Activated CD4-positive, alpha-beta T cell treated with anti-CD3 and anti-CD28 coated beads for 36 hours (primary cell): ENCODE data around the gene CDK19. TPM values are rescaled to one million over a fixed set of nuclear protein-coding genes. Genes with fewer than 3 reads are reported as not detected.

Source experiments
- ATAC-seq: fragments of 200-7000 bp; cut with Tn5 transposase; one replicate; pipeline ENCODE4 v1.10.0; 2021; ENCODE audit warnings: mild to moderate bottlenecking, moderate library complexity
- CTCF ChIA-PET: fragments of 350-600 bp; sonication (Branson Sonifier 250); formaldehyde crosslinking; loops from one replicate; lab custom pipeline; 2021; ENCODE audit warnings: antibody characterized with exemption; lab: Charles Lee
- POLR2A ChIA-PET: fragments of 350-600 bp; sonication (Branson Sonifier 250); formaldehyde crosslinking; loops from one replicate; lab custom pipeline; 2021; ENCODE audit warnings: antibody characterized with exemption, inconsistent platforms; lab: Charles Lee
- DNase-seq: peaks from one replicate; pipeline ENCODE4 v3.0.0-alpha.2; 2020
- H3K27ac Mint-ChIP-seq: one replicate; pipeline ENCODE4 v1.8.0; 2021; ENCODE audit warnings: mixed read lengths
- H3K27me3 Mint-ChIP-seq: one replicate; pipeline ENCODE4 v1.8.0; 2021; ENCODE audit warnings: mixed read lengths
- H3K36me3 Mint-ChIP-seq: one replicate; pipeline ENCODE4 v1.8.0; 2021; ENCODE audit warnings: low read depth, mixed read lengths
- H3K4me1 Mint-ChIP-seq: one replicate; pipeline ENCODE4 v1.8.0; 2021; ENCODE audit warnings: mixed read lengths
- H3K4me3 Mint-ChIP-seq: one replicate; pipeline ENCODE4 v1.8.0; 2021; ENCODE audit warnings: mild to moderate bottlenecking, moderate library complexity, mixed read lengths
- H3K9me3 Mint-ChIP-seq: one replicate; pipeline ENCODE4 v1.8.0; 2021; ENCODE audit warnings: low read depth, mixed read lengths
- intact Hi-C, 2 experiments: fragments of 100-400 bp; cut with DNase I in 1 of 2; cut with micrococcal nuclease in 1 of 2; formaldehyde crosslinking; loops; one replicate each; pipeline versions ENCODE4 v1.14.2 to v1.15.1; 2022 to 2024; cut with DNase I, micrococcal nuclease
- total RNA-seq, 2 experiments: library from RNA; stranded (reverse); gene quantifications; one replicate each; pipeline ENCODE4 v1.2.3, GENCODE V29; 2021

Gene CDK19
- total RNA-seq, 2 experiments from 2014 or later, result 14.7 to 15.7 TPM

DNA sequence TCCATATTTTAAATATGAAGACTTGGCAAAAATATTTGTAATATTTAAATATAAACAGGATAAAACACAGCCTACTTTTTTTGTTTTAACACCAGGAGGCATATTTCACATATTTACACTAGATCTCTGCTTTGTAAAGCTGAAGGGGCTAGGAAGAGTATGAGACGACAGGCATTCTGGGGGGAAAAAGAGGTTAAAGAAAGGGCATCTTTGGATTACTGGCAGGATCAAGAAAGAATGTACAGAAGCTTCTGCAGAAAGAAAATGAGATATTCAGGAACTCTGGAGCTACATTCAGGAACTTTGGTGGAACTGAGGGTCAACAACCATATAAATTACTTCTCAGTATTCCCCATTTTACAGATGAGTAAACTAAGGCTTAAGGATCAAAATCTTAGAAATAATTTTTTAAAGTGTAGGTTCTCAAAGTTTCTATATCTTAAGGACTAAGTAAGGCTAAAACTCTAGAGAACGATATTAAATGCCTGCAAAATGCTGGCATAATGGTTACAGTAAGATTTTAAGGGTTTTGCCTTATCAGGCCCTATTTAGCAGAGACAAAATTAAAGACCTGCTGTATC is 156.5 kb downstream of the CDK19 start:
- intact Hi-C loops, result no loop called here
- ChIA-PET CTCF (interaction anchor here (1.1 kb wide), 1 partner anchor 24 kb away, joined by 3 read pairs; no protein-coding TSS in a partner anchor), POLR2A (no interaction called here)
- Mint-ChIP-seq H3K27me3 (no peaks in the 10 kb centered on the region), H3K9me3 (no peaks in the 10 kb centered on the region), H3K27ac (no peak overlapping the region), H3K36me3 (peaks cover 3% of the 10 kb centered on the region), H3K4me3 (no peak overlapping the region), H3K4me1 (peaks cover 2% of the 10 kb centered on the region)
- no peak for ATAC-seq
- DNase-seq, result no peak

DNA sequence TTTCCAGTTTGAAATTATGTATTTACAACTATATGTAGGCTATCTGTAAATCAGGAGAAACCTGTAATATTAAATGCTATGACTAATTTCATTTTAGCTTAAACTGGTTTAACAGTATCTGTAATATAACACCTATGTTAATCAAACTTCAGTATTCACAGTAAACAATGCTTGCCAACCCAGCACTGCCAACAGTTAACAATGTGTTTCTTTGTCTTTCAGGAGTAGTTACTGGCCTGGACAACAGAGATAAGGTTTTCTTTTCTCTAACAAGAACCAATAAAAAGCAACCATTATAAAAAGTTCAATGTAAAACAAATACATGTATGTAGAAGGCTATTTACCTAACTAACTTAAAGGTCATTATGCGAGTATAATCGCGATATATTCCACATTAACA is 158.8 kb downstream of the CDK19 start:
- CTCF ChIA-PET, result interaction anchor here (0.7 to 1.0 kb wide), 3 partner anchors 64 to 568 kb away, joined by 3 read pairs; no protein-coding TSS in a partner anchor
- peaks cover 3% of the 10 kb centered on the region for H3K36me3 Mint-ChIP-seq
- H3K27ac Mint-ChIP-seq, result no peak overlapping the region
- no peaks in the 10 kb centered on the region for H3K9me3 Mint-ChIP-seq
- H3K4me3 Mint-ChIP-seq, result no peak overlapping the region
- intact Hi-C loops, result no loop called here
- H3K4me1 Mint-ChIP-seq, result peaks cover 6% of the 10 kb centered on the region
- DNase-seq (no peak), ATAC-seq (no peak)
- no peaks in the 10 kb centered on the region for H3K27me3 Mint-ChIP-seq
- POLR2A ChIA-PET, result no interaction called here

DNA sequence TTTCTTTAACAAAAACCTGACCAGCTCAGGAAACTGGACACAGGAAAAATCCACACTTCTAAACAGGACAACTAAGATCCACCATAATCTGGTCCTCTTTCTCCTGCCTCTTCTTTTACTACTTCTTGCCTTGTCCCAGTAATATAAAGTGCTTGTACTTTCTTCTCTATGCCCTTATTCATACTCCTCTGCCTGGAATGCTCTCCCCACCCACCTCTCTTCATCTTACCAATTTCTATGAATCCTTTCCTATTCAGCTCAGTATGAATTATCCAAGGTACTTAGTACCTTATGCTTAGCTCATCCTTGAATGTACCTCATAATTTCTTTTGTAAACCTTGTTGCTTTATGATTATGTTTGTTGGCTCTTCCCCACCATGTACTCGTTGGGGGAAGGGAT is 159.4 kb downstream of the CDK19 start:
- ChIA-PET POLR2A (no interaction called here), CTCF (interaction anchor here (0.7 to 1.1 kb wide), 5 partner anchors 27 to 568 kb away, joined by 3 read pairs; no protein-coding TSS in a partner anchor)
- no peak overlapping the region for H3K4me3 Mint-ChIP-seq
- H3K9me3 Mint-ChIP-seq, result no peaks in the 10 kb centered on the region
- no peak for ATAC-seq
- H3K4me1 Mint-ChIP-seq, result peaks cover 6% of the 10 kb centered on the region
- H3K27me3 Mint-ChIP-seq, result no peaks in the 10 kb centered on the region
- H3K36me3 Mint-ChIP-seq, result peaks cover 3% of the 10 kb centered on the region
- DNase-seq, result no peak
- H3K27ac Mint-ChIP-seq, result no peak overlapping the region
- intact Hi-C loops, result no loop called here

DNA sequence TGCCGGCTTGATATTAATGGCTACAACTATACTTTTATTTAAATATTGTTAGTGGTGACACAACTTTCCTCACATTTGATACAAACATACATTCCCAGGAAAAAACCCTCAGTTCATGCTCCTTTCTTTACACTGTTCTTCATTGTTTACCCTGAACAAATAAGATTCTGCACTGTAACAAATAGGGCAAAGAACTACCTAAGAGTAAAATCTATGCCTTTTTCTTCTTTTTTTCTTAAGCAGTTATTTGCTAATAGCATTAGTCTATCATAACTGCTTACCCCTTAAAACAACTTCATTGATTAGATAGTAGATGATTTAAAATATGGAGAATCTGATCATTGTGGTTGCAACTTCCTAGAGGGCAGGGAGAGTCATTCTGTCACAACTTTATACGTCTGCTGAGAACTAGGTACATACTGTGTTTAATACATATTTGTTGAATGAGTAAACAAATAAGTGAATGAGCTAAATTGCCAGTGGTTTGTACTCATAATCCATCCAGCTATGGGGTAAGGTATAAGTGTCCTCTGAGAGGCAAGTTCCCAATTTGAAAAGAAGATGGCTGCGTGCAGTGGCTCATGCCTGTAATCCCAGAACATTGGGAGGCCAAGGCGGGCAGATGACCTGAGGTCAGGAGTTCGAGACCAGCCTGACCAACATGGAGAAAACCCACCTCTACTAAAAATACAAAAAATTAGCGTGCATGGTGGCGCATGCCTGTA is 161.0 kb downstream of the CDK19 start:
- H3K4me1 Mint-ChIP-seq, result peaks cover 6% of the 10 kb centered on the region
- POLR2A ChIA-PET, result no interaction called here
- no peaks in the 10 kb centered on the region for H3K9me3 Mint-ChIP-seq
- CTCF ChIA-PET, result interaction anchor here (0.8 to 2.7 kb wide), 2 partner anchors 11 to 1456 kb away, joined by 4 to 6 read pairs; no protein-coding TSS in a partner anchor
- no peak for ATAC-seq
- no peaks in the 10 kb centered on the region for H3K27me3 Mint-ChIP-seq
- no peak overlapping the region for H3K4me3 Mint-ChIP-seq
- no peak overlapping the region for H3K27ac Mint-ChIP-seq
- no peak for DNase-seq
- H3K36me3 Mint-ChIP-seq, result peaks cover 3% of the 10 kb centered on the region
- intact Hi-C loops, result no loop called here

DNA sequence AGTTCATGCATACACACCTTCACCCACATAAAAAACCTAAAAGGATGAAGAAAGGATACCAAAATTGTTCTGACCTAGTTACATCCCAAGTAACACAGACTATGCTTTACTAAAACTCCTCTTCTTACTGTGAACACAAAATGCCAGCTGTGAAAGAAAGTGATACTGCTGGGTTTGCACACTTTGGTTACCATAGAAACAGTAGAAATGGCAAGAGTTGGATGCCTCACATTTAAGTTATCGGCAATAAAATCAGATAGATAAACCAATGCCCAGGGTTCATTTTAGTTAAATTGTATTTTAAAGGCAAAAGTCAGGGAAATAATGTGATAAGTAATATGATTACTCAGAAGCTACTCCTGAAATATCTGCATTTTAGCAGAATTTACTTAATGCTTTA is 161.9 kb downstream of the CDK19 start:
- ATAC-seq (no peak), DNase-seq (no peak)
- Mint-ChIP-seq H3K27me3 (no peaks in the 10 kb centered on the region), H3K9me3 (no peaks in the 10 kb centered on the region), H3K4me3 (no peak overlapping the region), H3K4me1 (peaks cover 6% of the 10 kb centered on the region), H3K27ac (no peak overlapping the region), H3K36me3 (peaks cover 3% of the 10 kb centered on the region)
- CTCF ChIA-PET, result interaction anchor here (2.7 kb wide), 1 partner anchor 12 kb away, joined by 6 read pairs; no protein-coding TSS in a partner anchor
- intact Hi-C loops, result no loop called here
- POLR2A ChIA-PET, result no interaction called here

DNA sequence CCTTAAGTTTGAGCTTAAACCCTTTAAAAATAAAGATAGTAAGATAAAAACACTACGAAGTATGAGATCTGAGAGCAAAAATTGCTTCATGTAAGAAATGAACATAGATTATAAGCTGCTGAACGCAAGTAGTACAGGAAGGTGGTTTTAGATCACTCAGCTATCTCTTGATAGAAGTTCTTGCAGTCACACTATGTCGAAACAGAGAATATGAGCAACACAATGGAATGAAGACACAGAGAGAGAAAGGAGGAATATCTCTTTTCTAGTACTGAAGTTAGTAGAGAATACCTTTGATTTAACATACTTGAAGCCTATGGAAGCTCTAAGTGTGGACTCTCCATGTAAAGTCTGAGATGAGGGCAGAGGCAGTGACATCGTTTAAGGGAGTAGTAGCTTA is 162.7 kb downstream of the CDK19 start:
- CTCF ChIA-PET, result interaction anchor here (0.7 to 2.7 kb wide), 6 partner anchors 12 to 177 kb away, joined by 3 to 6 read pairs (median 4); no protein-coding TSS in a partner anchor
- Mint-ChIP-seq H3K36me3 (peaks cover 3% of the 10 kb centered on the region), H3K27ac (no peak overlapping the region), H3K4me3 (no peak overlapping the region), H3K9me3 (no peaks in the 10 kb centered on the region), H3K27me3 (no peaks in the 10 kb centered on the region), H3K4me1 (peaks cover 7% of the 10 kb centered on the region)
- no peak for ATAC-seq
- intact Hi-C loops, result no loop called here
- POLR2A ChIA-PET, result interaction anchor here (0.7 to 0.9 kb wide), 3 partner anchors 155 to 571 kb away, joined by 3 read pairs; no protein-coding TSS in a partner anchor
- DNase-seq, result no peak

DNA sequence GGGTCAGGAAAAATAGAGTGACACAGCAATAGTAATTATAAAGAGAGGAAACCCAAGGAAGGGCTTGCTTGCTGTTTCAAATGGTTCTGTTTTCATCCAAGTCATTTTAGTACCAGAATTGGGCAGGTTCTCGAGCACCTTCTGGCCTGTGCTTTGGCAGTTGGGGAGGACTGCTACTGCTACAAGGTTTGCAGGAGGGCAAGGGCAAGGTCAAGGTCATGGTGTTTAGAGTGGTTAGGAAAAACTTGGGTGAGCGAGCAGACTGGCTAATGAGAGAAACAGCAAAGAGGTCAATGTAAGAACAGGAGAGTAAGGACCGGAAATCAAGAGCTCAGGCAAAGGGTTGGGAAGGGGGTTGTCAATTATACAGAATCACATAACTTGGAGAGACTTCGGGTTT is 164.5 kb downstream of the CDK19 start:
- DNase-seq, result no peak
- H3K4me3 Mint-ChIP-seq, result no peak overlapping the region
- H3K4me1 Mint-ChIP-seq, result peaks cover 11% of the 10 kb centered on the region
- no peak overlapping the region for H3K27ac Mint-ChIP-seq
- peaks cover 13% of the 10 kb centered on the region for H3K36me3 Mint-ChIP-seq
- intact Hi-C loops, result no loop called here
- H3K9me3 Mint-ChIP-seq, result no peaks in the 10 kb centered on the region
- POLR2A ChIA-PET, result no interaction called here
- ATAC-seq, result no peak
- H3K27me3 Mint-ChIP-seq, result no peaks in the 10 kb centered on the region
- CTCF ChIA-PET, result interaction anchor here (0.6 kb wide), 1 partner anchor 252 kb away, joined by 3 read pairs; no protein-coding TSS in a partner anchor

DNA sequence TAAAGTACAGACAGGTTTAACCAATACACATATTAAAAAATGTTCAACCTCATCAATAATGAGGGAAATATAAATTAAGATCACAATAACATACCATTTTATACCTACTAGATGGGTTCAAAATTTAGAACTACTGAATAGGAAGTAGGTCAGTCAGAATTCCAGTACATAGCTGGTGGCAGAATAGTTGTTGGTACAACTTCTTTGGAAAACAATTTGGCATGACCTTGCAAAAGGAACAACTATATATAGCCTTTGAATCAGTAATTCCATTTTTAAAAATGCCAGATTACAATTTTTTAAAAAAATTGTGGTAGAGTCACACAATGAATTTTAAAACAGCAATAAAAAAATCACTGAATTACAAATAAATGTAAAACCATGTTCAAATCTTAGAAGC is 165.6 kb downstream of the CDK19 start:
- Mint-ChIP-seq H3K27ac (no peak overlapping the region), H3K4me3 (no peak overlapping the region)
- intact Hi-C loops, result no loop called here

DNA sequence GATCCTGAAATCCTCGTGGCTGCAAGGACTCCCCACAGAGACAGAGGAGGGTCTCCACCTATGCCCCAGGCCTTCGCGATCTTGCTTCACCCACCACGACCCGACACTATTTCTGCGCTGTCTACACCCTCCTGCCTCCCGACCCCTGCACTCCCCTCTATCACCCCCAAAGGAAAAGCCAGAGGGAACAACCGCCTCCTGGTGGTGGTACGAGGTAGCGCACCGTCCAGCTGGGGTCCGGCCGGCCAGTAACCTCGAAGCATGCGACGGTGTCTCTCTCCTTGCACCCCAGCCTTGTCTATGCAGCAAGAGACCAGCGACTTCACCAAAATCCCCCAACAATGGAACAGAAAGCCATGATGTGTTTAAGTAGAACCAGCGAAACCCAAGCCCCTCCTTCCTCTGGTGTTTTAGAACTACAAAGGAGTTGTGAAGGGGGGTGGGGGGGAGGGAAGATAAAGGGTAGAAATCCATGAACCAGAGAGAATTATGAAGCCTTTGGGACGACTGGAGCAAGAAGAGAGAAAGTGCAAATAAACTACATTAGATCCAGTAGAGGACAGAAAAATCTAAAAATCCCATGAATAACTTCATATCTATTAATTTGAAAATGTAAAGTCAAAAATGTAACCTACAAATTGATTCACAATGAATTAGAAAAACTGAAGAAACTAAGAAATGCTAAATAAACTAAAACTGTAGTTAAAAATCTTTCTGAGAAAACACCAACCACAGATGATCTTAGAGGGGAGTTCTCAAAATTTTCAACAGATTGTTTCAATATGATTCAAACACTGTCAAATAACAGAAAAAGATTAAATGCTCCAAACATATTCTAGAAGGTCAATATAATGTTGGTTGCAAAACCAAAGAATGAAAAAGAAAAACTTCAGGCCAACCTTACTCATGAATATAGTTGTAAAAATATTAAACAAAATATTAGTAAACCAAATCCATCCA is 168.0 kb downstream of the CDK19 start:
- H3K4me1 Mint-ChIP-seq, result peaks cover 5% of the 10 kb centered on the region
- H3K4me3 Mint-ChIP-seq, result no peak overlapping the region
- DNase-seq, result peak; percentile 10
- no peak overlapping the region for H3K27ac Mint-ChIP-seq
- H3K36me3 Mint-ChIP-seq, result peaks cover 16% of the 10 kb centered on the region
- H3K9me3 Mint-ChIP-seq, result no peaks in the 10 kb centered on the region
- ATAC-seq, result no peak
- CTCF ChIA-PET, result interaction anchor here (0.6 to 1.0 kb wide), 2 partner anchors 15 to 42 kb away, joined by 3 to 5 read pairs; no protein-coding TSS in a partner anchor
- intact Hi-C loops, result no loop called here
- no peaks in the 10 kb centered on the region for H3K27me3 Mint-ChIP-seq
- POLR2A ChIA-PET, result no interaction called here

More for the DNA sequence above, 165.6 kb downstream of the CDK19 start:
- DNase-seq (no peak), ATAC-seq (no peak)
- H3K27me3 Mint-ChIP-seq, result no peaks in the 10 kb centered on the region
- H3K4me1 Mint-ChIP-seq, result peaks cover 11% of the 10 kb centered on the region
- CTCF ChIA-PET, result no interaction called here
- H3K9me3 Mint-ChIP-seq, result no peaks in the 10 kb centered on the region
- peaks cover 16% of the 10 kb centered on the region for H3K36me3 Mint-ChIP-seq
- POLR2A ChIA-PET, result no interaction called here

DNA sequence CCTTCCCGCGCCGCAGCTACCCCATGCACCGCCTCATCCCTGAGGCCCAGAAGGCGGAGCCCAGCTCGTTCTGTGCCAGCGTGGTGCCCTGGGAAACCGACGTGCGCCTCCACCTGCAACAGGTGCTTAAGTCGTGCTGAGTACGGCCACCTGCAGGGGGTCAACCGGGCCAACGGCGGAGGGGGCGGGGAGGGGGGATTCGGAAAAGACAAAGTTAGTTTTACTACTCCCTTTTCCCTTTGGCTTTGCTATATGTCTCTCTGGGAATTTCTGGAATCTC is 168.9 kb downstream of the CDK19 start:
- Mint-ChIP-seq H3K4me1 (peaks cover 5% of the 10 kb centered on the region), H3K9me3 (no peaks in the 10 kb centered on the region), H3K36me3 (peaks cover 16% of the 10 kb centered on the region), H3K27ac (no peak overlapping the region), H3K4me3 (no peak overlapping the region), H3K27me3 (no peaks in the 10 kb centered on the region)
- ATAC-seq (no peak), DNase-seq (no peak)
- CTCF ChIA-PET, result interaction anchor here (0.6 kb wide), 1 partner anchor 43 kb away, joined by 5 read pairs; no protein-coding TSS in a partner anchor
- intact Hi-C loops, result no loop called here
- POLR2A ChIA-PET, result no interaction called here
